ENCODE data around the gene TMPRSS4. TPM values are rescaled to one million over a fixed set of nuclear protein-coding genes. Genes with fewer than 3 reads are reported as not detected.

Gene TMPRSS4
- total RNA-seq, 1 experiment from 2014 or later = not detected

- Histone ChIP-seq H3K4me2 (ENCODE audit: low read depth, low read length, poor library complexity, severe bottlenecking) (no peak within 1 kb of the TSS), H3K9me2 (replicated peaks; ENCODE audit: insufficient read depth, low read length) (no peaks in the 10 kb centered on the region), H3K79me2 (ENCODE audit: low read length) (no peaks in the 10 kb centered on the region), H3K9ac (ENCODE audit: low read length) (no peak within 1 kb of the TSS), H4K20me1 (ENCODE audit: insufficient read depth, low read depth, low read length) (no peaks in the 10 kb centered on the region), H3K27me3 (ENCODE audit: low read length) (no peaks in the 10 kb centered on the region), H2AFZ (ENCODE audit: low read length) (no peak within 1 kb of the TSS), H3K27ac (ENCODE audit: low read length) (no peak within 1 kb of the TSS), H3K36me3 (ENCODE audit: insufficient read depth, low read length) (no peaks in the 10 kb centered on the region), H3K4me3 (ENCODE audit: low read length) (no peak within 1 kb of the TSS), H3K9me3 (ENCODE audit: low read length) (no peaks in the 10 kb centered on the region), H3K4me1 (ENCODE audit: low read length) (peaks cover 8% of the 10 kb centered on the region)
- DNase-seq = no peak
Measured at GRCh38 chr11:118152552-118153471, 75.9 kb downstream of the TMPRSS4 start, which contains the start of gene SCN4B. SCN4B (minus strand) TSS chr11:118152823; CDS start chr11:118152673, 150 bp downstream.

GRCh38 chr11:118153516-118153915 is 76.6 kb downstream of the TMPRSS4 start:
- Histone ChIP-seq H4K20me1 (ENCODE audit: insufficient read depth, low read depth, low read length) (no peaks in the 10 kb centered on the region), H3K9me2 (replicated peaks; ENCODE audit: insufficient read depth, low read length) (no peaks in the 10 kb centered on the region), H3K27me3 (ENCODE audit: low read length) (no peaks in the 10 kb centered on the region), H3K4me2 (ENCODE audit: low read depth, low read length, poor library complexity, severe bottlenecking) (no peak overlapping the region), H3K27ac (ENCODE audit: low read length) (no peak overlapping the region), H2AFZ (ENCODE audit: low read length) (no peak overlapping the region), H3K4me3 (ENCODE audit: low read length) (no peak overlapping the region), H3K9me3 (ENCODE audit: low read length) (no peaks in the 10 kb centered on the region), H3K9ac (ENCODE audit: low read length) (no peak overlapping the region), H3K36me3 (ENCODE audit: insufficient read depth, low read length) (no peaks in the 10 kb centered on the region), H3K4me1 (ENCODE audit: low read length) (peaks cover 6% of the 10 kb centered on the region), H3K79me2 (ENCODE audit: low read length) (no peaks in the 10 kb centered on the region)
- no peak for DNase-seq

GRCh38 chr11:118153976-118154375 is 77.1 kb downstream of the TMPRSS4 start:
- no peak overlapping the region for H3K27ac ChIP-seq (ENCODE audit: low read length)
- H3K27me3 ChIP-seq (ENCODE audit: low read length) = no peaks in the 10 kb centered on the region
- no peak overlapping the region for H2AFZ ChIP-seq (ENCODE audit: low read length)
- no peaks in the 10 kb centered on the region for H3K9me3 ChIP-seq (ENCODE audit: low read length)
- no peaks in the 10 kb centered on the region for H4K20me1 ChIP-seq (ENCODE audit: insufficient read depth, low read depth, low read length)
- peaks cover 6% of the 10 kb centered on the region for H3K4me1 ChIP-seq (ENCODE audit: low read length)
- H3K4me3 ChIP-seq (ENCODE audit: low read length) = no peak overlapping the region
- no peaks in the 10 kb centered on the region for H3K79me2 ChIP-seq (ENCODE audit: low read length)
- no peak overlapping the region for H3K9ac ChIP-seq (ENCODE audit: low read length)
- DNase-seq = no peak
- no peaks in the 10 kb centered on the region for H3K9me2 ChIP-seq (replicated peaks; ENCODE audit: insufficient read depth, low read length)
- no peaks in the 10 kb centered on the region for H3K36me3 ChIP-seq (ENCODE audit: insufficient read depth, low read length)
- H3K4me2 ChIP-seq (ENCODE audit: low read depth, low read length, poor library complexity, severe bottlenecking) = no peak overlapping the region

- no peak for DNase-seq
- Histone ChIP-seq H4K20me1 (ENCODE audit: insufficient read depth, low read depth, low read length) (no peaks in the 10 kb centered on the region), H3K79me2 (ENCODE audit: low read length) (no peaks in the 10 kb centered on the region), H2AFZ (ENCODE audit: low read length) (no peak overlapping the region), H3K9ac (ENCODE audit: low read length) (no peak overlapping the region), H3K4me2 (ENCODE audit: low read depth, low read length, poor library complexity, severe bottlenecking) (no peak overlapping the region), H3K4me3 (ENCODE audit: low read length) (no peak overlapping the region), H3K9me2 (replicated peaks; ENCODE audit: insufficient read depth, low read length) (no peaks in the 10 kb centered on the region), H3K36me3 (ENCODE audit: insufficient read depth, low read length) (no peaks in the 10 kb centered on the region), H3K9me3 (ENCODE audit: low read length) (no peaks in the 10 kb centered on the region), H3K27ac (ENCODE audit: low read length) (no peak overlapping the region), H3K27me3 (ENCODE audit: low read length) (no peaks in the 10 kb centered on the region), H3K4me1 (ENCODE audit: low read length) (peaks cover 6% of the 10 kb centered on the region)
Measured at GRCh38 chr11:118154641-118155040, 77.8 kb downstream of the TMPRSS4 start.

GRCh38 chr11:118155776-118156530 is 79.1 kb downstream of the TMPRSS4 start:
- Histone ChIP-seq H3K4me2 (ENCODE audit: low read depth, low read length, poor library complexity, severe bottlenecking) (peak overlapping the region; percentile 32), H3K9me3 (ENCODE audit: low read length) (no peaks in the 10 kb centered on the region), H3K36me3 (ENCODE audit: insufficient read depth, low read length) (no peaks in the 10 kb centered on the region), H3K4me3 (ENCODE audit: low read length) (no peak overlapping the region), H3K9ac (ENCODE audit: low read length) (no peak overlapping the region), H3K27me3 (ENCODE audit: low read length) (no peaks in the 10 kb centered on the region), H3K9me2 (replicated peaks; ENCODE audit: insufficient read depth, low read length) (no peaks in the 10 kb centered on the region), H3K79me2 (ENCODE audit: low read length) (no peaks in the 10 kb centered on the region), H3K4me1 (ENCODE audit: low read length) (peaks cover 6% of the 10 kb centered on the region), H3K27ac (ENCODE audit: low read length) (no peak overlapping the region), H2AFZ (ENCODE audit: low read length) (no peak overlapping the region), H4K20me1 (ENCODE audit: insufficient read depth, low read depth, low read length) (no peaks in the 10 kb centered on the region)
- no peak for DNase-seq

GRCh38 chr11:118156531-118157185 is 79.8 kb downstream of the TMPRSS4 start:
- H3K9me2 ChIP-seq (replicated peaks; ENCODE audit: insufficient read depth, low read length) = no peaks in the 10 kb centered on the region
- H3K36me3 ChIP-seq (ENCODE audit: insufficient read depth, low read length) = no peaks in the 10 kb centered on the region
- H3K27ac ChIP-seq (ENCODE audit: low read length) = no peak overlapping the region
- no peak overlapping the region for H3K9ac ChIP-seq (ENCODE audit: low read length)
- H3K4me2 ChIP-seq (ENCODE audit: low read depth, low read length, poor library complexity, severe bottlenecking) = peak overlapping the region; percentile 32
- peaks cover 6% of the 10 kb centered on the region for H3K4me1 ChIP-seq (ENCODE audit: low read length)
- H3K27me3 ChIP-seq (ENCODE audit: low read length) = no peaks in the 10 kb centered on the region
- peak; percentile 47 for DNase-seq
- no peak overlapping the region for H2AFZ ChIP-seq (ENCODE audit: low read length)
- no peaks in the 10 kb centered on the region for H3K79me2 ChIP-seq (ENCODE audit: low read length)
- H4K20me1 ChIP-seq (ENCODE audit: insufficient read depth, low read depth, low read length) = no peaks in the 10 kb centered on the region
- H3K9me3 ChIP-seq (ENCODE audit: low read length) = no peaks in the 10 kb centered on the region
- H3K4me3 ChIP-seq (ENCODE audit: low read length) = no peak overlapping the region

GRCh38 chr11:118157186-118157895 is 80.5 kb downstream of the TMPRSS4 start:
- Histone ChIP-seq H3K27ac (ENCODE audit: low read length) (no peak overlapping the region), H3K4me2 (ENCODE audit: low read depth, low read length, poor library complexity, severe bottlenecking) (no peak overlapping the region), H3K9ac (ENCODE audit: low read length) (no peak overlapping the region), H3K4me3 (ENCODE audit: low read length) (no peak overlapping the region), H3K9me2 (replicated peaks; ENCODE audit: insufficient read depth, low read length) (no peaks in the 10 kb centered on the region), H3K9me3 (ENCODE audit: low read length) (no peaks in the 10 kb centered on the region), H3K79me2 (ENCODE audit: low read length) (no peaks in the 10 kb centered on the region), H4K20me1 (ENCODE audit: insufficient read depth, low read depth, low read length) (no peaks in the 10 kb centered on the region), H3K36me3 (ENCODE audit: insufficient read depth, low read length) (no peaks in the 10 kb centered on the region), H3K27me3 (ENCODE audit: low read length) (no peaks in the 10 kb centered on the region), H2AFZ (ENCODE audit: low read length) (no peak overlapping the region), H3K4me1 (ENCODE audit: low read length) (peaks cover 6% of the 10 kb centered on the region)
- no peak for DNase-seq

Measured in Karpas-422 (cell line).